HUDEP-2 (cell line): ENCODE results near the gene TSPAN14.
A peak's percentile ranks its signal among the peaks of the same experiment; 100 is the strongest.

Source experiments
- DNase-seq, 76 experiments: peaks; one replicate each; lab custom pipeline; 2025; ENCODE audit not compliant: unreplicated experiment in 76 of 76; lab: John Stamatoyannopoulos, UW

The TSPAN14 gene

GRCh38 chr10:80453056-80453841, 861 bp upstream of the TSPAN14 start:
- DNase-seq, result no peak

GRCh38 chr10:80454513-80455460, 677 bp downstream of the TSPAN14 start:
- DNase-seq, result peak in 35 of 76 experiments; percentile 14 to 56 (median 30)

- no peak for DNase-seq
Measured at GRCh38 chr10:80455461-80456349, 1.6 kb downstream of the TSPAN14 start.

- peak in 2 of 76 experiments; percentile 15 to 34 for DNase-seq
Measured at GRCh38 chr10:80457554-80458262, 3.6 kb downstream of the TSPAN14 start.

GRCh38 chr10:80458263-80458625, 4.1 kb downstream of the TSPAN14 start:
- DNase-seq, result no peak

- no peak for DNase-seq
Measured at GRCh38 chr10:80458638-80459037, 4.5 kb downstream of the TSPAN14 start.

- peak in 74 of 76 experiments; percentile 53 to 96 (median 90) for DNase-seq
Measured at GRCh38 chr10:80459047-80459865, 5.1 kb downstream of the TSPAN14 start.

GRCh38 chr10:80460399-80461207, 6.5 kb downstream of the TSPAN14 start:
- no peak for DNase-seq

- DNase-seq, result peak in 1 of 76 experiments; percentile 14
Measured at GRCh38 chr10:80461208-80462183, 7.4 kb downstream of the TSPAN14 start.

GRCh38 chr10:80462299-80462980, 8.3 kb downstream of the TSPAN14 start:
- no peak for DNase-seq

- no peak for DNase-seq
Measured at GRCh38 chr10:80462981-80463741, 9.1 kb downstream of the TSPAN14 start.

- DNase-seq, result no peak
Measured at GRCh38 chr10:80463868-80464267, 9.8 kb downstream of the TSPAN14 start.

GRCh38 chr10:80464557-80465450, 10.7 kb downstream of the TSPAN14 start:
- DNase-seq, result no peak

GRCh38 chr10:80465451-80465835, 11.3 kb downstream of the TSPAN14 start:
- no peak for DNase-seq
